Activated effector memory CD4-positive, alpha-beta T cell treated with anti-CD3 and anti-CD28 coated beads, Interleukin-2, amount 50 U/mL, for 16 hours (primary cell): ENCODE data around the gene NPEPPS.
"Not testable (repeated sequence)": the region's sequence is repeated elsewhere in the genome, so short reads cannot be mapped to it uniquely, and the experiment has no call there.

Experiments used
- DNase-seq: peaks from one replicate; pipeline ENCODE4 v3.0.0-alpha.2; 2020

The NPEPPS gene, protein sequence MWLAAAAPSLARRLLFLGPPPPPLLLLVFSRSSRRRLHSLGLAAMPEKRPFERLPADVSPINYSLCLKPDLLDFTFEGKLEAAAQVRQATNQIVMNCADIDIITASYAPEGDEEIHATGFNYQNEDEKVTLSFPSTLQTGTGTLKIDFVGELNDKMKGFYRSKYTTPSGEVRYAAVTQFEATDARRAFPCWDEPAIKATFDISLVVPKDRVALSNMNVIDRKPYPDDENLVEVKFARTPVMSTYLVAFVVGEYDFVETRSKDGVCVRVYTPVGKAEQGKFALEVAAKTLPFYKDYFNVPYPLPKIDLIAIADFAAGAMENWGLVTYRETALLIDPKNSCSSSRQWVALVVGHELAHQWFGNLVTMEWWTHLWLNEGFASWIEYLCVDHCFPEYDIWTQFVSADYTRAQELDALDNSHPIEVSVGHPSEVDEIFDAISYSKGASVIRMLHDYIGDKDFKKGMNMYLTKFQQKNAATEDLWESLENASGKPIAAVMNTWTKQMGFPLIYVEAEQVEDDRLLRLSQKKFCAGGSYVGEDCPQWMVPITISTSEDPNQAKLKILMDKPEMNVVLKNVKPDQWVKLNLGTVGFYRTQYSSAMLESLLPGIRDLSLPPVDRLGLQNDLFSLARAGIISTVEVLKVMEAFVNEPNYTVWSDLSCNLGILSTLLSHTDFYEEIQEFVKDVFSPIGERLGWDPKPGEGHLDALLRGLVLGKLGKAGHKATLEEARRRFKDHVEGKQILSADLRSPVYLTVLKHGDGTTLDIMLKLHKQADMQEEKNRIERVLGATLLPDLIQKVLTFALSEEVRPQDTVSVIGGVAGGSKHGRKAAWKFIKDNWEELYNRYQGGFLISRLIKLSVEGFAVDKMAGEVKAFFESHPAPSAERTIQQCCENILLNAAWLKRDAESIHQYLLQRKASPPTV

DNA sequence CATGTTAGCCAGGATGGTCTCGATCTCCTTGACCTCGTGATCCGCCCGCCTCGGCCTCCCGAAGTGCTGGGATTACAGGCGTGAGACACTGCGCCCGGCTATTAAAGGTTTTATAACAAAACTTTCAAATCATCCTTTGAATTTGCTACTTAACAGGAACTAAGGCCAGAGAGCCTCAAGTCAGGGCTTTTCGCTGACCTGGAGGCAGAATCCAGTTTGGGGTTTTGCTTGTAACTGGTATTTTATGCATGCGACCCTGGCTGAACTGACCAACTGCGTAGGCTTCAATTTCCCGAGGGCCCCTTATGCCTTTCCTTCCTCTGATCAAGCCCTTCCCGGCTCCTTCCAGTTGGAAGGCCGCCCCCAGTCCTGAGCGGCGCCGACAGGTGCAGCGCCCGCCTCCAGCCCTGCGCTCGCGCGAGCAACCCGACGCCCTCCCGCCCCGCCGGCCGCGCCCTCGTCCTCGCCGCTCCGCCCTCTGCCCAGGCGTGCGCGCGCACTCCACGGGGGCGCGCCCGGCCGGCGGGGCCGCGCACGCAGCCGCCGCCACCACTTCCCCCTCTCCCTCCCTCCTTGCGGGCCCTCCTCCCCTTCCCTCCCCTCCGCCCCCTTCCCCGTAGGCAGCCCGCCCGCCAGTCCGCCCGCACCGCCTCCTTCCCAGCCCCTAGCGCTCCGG is at the start of gene NPEPPS:
Gene NPEPPS (plus strand): TSS at position 552 of the 676 bp plus-strand sequence. CDS start 193 bp downstream, outside the sequence.
- DNase-seq, result peak; percentile 95

DNA sequence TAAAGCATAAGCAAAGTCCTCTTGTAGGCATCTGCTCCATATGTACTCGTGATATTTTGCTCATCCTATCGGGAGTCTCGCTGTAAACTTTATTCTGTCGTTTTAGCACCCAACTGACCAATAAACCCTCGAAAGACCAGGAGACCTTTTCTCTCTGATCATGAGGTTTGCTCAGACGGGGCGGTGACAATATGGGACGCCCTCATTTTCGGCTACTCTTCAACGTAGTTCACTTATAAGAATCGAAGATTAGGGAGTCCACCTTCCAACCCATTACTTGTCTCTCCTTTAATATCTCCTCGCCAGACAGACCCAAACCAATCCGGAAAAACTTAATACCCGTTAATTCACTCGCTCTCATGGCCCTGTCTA is 39.1 kb upstream of the NPEPPS start:
- DNase-seq, result peak; percentile 64

DNA sequence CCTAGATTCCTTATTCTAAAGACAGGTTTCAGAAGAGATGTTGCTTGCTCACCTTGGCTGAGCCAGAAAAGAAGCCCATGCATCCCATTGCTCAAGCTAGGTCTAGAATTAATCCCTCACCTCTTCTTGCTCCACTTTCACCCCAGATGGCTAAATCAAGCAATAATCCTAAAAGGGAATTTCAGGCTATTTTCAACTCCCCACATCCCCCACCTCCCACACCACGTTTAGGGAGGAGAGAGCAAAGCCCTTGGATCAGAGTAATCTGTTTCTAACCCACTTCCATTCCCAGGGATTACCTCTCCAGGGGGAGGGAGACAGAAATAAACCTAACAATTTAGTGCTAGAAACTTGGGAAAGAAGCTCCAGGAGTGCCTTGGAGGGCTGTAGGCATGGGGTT is 31.8 kb upstream of the NPEPPS start:
- DNase-seq, result not testable (repeated sequence)

DNA sequence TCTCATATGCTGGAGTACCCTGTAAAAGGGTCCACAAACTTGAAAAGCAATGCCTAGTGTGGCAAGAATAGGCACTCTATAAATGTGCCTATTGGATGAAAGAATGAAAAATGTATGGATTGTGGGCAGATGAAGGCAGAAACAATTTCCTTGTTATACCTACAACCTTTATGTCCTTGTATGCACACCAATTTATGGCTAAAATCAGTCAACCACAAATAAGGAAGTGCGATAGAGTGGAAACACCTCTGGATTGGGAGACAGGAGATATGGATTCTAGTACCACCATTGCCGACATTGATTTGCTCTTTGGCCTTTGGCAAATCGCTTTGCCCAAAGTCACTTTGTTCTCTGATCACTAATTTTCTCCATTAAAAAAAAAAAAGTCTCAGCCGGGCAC is 31.4 kb upstream of the NPEPPS start:
- not testable (repeated sequence) for DNase-seq

DNA sequence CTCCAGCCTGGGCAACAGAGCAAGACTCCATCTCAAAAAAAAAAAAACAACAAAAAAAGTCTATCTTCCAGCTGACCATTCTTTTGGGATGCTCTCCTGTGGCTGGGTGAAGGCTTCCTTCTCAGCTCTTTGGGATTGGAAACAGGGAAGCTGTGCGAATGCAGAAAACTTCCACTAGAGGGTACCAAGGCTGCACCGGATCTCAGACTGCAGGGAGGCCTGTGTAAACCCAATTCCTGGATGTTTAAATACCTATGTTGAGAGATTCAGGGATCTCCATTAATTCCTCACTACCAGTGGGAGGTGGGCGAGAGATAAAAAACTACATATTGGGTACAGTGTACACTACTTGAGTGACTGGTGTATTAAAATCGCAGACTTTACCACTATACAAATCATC is 30.3 kb upstream of the NPEPPS start:
- DNase-seq, result not testable (repeated sequence)

DNA sequence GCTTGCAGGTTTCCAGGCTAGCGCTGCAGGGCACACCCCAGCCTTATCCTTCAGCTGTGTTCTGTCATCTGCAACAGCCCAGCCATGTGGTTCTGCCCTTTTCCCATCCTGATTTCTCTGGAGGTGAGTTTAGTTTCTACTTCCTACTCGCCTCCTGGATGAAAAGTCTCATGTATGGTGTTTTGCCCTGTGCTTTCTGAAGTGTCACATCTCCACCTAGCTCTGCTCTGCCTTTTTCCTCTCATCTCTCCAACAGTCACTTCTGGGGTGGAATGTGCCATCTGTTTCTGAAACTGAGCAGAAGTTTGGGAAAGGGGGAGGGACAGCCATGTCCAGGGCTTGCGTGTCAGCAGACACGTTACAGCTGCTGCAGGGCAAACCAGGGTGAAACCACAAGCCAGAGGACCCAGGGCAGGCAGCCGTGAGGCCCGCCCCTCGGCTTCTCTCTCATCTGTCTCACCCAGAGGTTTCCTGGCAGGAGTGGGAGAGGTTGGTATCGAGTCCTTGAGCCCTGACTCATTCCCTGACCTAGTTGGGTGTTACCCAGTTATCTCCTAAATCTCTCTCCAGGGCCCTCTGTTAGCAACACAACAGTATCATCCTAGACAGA is 28.7 kb upstream of the NPEPPS start:
- not testable (repeated sequence) for DNase-seq

DNA sequence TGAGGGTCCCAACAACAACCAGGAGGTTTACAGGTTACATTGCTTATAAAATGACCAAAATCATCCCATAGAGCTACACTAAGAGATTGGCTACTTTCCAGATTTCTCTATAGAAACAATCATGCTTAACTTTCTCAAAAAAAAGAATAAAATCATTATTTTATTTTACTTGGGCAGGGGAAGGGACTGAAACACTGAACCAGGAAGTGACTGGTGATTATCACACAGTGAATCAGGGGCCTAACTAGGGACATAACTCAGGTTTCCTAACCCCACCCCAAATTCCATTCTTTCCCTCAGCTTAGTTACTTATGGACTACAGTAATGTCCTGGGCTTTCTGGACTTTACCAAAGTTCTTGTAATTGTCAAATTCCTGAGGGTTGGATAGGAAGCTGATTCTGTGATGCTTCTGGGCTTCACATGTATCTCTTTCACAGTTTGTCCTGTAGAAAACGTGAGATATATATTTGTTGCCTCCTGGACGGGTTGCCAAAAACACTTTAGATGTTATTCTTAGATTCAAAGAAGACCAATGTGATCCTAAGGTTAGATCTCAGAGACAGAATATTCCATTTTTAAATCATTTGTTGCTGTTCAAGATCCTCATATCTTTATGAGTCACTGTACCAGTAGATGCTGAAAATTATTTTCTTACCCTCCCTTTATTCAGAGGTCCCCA is 28.0 kb upstream of the NPEPPS start:
- DNase-seq, result not testable (repeated sequence)

DNA sequence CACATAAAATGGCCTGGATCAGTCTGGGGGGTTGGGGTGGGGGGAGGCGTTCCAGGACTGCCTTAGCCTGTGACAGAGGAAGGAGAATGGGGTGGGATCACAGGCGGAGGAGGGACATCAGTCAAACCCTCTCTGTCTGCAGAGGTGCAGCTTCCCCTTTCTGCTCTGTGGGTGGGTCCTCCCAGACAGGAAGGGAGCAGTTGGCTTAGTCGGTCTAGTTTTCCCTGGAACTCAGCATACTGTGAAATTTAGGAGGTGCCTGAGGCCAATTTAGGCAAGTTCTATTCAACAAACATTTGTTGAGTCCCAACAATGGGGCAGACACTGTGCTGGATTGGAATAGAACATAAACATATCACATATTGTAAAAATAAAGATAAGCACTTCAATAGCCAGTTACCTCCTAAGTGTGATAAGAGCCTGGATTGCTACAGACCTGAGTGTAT is 19.2 kb upstream of the NPEPPS start:
- not testable (repeated sequence) for DNase-seq

GRCh38 chr17:47513301-47513700 is 17.6 kb upstream of the NPEPPS start:
- not testable (repeated sequence) for DNase-seq

- DNase-seq, result not testable (repeated sequence)
These were observed 12.0 kb upstream of the NPEPPS start for GRCh38 chr17:47518880-47519279.

- DNase-seq, result not testable (repeated sequence)
These were observed 11.5 kb upstream of the NPEPPS start for GRCh38 chr17:47519365-47519764.

- DNase-seq, result not testable (repeated sequence)
These were observed 10.6 kb upstream of the NPEPPS start for GRCh38 chr17:47520279-47520678.

DNA sequence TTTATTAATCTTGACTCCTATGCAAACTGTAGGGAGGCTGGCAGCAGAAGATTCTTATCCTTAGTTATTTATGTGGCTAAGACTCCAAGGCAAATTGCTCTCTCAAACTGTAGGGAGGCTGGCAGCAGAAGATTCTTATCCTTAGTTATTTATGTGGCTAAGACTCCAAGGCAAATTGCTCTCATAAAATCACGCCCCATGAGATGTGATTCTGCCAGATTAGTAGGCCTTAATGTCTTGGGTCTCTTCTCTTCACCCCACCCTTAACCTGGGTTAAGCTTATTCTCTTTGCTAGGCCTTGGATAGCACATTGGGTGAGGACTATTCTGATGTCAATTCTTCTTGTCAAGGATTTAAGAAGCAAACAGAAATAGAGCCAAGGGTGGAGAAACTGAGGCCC is 9.5 kb upstream of the NPEPPS start:
- not testable (repeated sequence) for DNase-seq

DNA sequence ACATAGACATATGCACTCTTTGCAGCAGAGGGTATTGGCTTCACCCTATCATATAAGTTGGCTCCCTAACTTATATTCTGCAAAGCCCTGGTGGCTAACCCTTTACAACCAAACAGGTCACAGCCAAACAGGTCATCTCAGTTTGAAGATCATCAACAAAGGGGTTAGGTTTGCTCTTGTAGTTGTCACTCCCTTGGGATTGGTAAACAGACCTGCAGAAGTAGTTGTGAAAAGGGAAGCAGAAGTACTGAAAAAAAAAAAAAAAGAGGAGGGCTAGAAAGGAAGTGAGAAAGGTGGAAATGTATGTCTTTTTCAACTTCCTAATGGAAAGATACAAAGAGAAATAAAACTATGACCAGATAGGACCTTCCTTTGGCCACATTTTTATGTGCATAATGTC is 8.6 kb upstream of the NPEPPS start:
- DNase-seq, result not testable (repeated sequence)

DNA sequence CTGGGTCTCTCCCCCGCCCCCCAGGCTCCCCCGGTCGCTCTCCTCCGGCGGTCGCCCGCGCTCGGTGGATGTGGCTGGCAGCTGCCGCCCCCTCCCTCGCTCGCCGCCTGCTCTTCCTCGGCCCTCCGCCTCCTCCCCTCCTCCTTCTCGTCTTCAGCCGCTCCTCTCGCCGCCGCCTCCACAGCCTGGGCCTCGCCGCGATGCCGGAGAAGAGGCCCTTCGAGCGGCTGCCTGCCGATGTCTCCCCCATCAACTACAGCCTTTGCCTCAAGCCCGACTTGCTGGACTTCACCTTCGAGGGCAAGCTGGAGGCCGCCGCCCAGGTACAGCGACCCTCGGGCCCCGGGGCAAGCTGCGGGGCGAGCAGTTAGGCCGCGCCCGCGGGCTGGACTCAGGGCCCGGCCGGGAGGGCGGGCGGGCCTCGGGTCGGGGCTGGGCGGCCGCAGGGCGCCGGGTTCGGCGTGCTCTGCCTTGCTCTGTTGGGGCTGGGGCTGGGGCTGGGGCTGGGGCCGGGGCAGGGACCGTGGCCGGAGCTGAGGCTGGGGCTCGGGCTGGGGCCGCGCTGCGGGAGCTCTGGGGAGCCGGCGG is 419 bp downstream of the NPEPPS start:
- DNase-seq, result peak; percentile 64

DNA sequence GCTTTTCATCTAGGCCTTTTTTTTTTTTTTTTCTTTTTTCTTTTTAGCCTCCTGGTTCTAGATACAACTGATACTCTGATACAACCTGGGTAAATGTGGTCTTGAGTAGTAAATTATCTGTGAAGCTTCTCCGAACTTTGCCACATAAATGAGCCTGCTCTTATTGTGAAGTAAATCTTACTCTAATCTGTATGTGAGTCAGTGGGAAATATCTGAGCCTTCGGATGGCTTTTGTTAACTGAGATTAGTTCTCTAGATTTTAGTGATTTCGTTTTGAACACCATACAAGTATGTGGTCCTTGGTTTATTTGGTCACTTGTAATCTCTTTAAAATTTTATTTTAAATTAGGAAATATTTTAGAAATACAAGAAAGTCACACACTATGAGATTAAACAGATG is 8.2 kb downstream of the NPEPPS start:
- not testable (repeated sequence) for DNase-seq

DNA sequence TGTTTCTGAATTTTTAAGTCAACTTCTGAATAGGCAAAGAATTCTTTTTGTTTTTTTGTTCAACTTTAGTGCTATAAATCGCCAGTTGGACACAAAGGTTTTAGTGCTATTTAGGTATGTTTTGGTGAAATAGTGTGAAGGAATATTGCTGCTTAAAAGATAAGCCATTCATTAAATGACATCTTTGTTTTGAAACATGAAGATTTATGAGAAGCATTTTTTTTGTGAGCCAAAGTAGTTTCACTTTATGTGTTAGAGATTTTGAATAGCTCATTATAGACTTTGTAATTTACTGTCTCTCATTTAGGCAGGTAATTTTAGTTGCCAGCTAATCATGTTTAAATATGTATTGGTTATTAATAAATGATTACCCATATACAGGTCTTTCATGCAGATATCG is 10.8 kb downstream of the NPEPPS start:
- not testable (repeated sequence) for DNase-seq

DNA sequence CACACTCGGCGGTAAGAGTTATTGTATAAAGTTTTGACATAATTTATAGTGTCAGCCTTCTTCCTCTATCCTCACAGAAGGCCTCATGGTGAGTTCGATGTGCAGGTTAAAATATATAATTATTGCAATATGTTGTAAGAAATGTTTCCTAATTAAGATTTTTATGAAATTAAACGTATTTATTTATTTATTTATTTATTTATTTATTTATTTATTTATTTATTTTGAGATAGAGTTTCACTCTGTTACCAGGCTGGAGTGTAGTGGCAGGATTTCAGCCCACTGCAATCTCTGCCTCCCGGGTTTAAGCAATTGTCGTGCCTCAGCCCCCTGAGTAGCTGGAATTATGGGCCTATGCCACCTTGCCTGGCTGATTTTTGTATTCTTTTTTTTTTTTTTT is 13.4 kb downstream of the NPEPPS start:
- not testable (repeated sequence) for DNase-seq

GRCh38 chr17:47554733-47555132 is 23.8 kb downstream of the NPEPPS start:
- not testable (repeated sequence) for DNase-seq

DNA sequence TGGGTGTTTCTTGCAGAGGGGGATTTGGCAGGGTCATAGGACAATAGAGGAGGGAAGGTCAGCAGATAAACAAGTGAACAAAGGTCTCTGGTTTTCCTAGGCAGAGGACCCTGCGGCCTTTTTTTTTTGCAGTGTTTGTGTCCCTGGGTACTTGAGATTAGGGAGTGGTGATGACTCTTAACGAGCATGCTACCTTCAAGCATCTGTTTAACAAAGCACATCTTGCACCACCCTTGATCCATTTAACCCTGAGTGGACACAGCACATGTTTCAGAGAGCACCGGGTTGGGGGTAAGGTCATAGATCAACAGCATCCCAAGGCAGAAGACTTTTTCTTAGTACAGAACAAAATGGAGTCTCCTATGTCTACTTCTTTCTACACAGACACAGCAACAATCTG is 25.2 kb downstream of the NPEPPS start:
- DNase-seq, result not testable (repeated sequence)

DNA sequence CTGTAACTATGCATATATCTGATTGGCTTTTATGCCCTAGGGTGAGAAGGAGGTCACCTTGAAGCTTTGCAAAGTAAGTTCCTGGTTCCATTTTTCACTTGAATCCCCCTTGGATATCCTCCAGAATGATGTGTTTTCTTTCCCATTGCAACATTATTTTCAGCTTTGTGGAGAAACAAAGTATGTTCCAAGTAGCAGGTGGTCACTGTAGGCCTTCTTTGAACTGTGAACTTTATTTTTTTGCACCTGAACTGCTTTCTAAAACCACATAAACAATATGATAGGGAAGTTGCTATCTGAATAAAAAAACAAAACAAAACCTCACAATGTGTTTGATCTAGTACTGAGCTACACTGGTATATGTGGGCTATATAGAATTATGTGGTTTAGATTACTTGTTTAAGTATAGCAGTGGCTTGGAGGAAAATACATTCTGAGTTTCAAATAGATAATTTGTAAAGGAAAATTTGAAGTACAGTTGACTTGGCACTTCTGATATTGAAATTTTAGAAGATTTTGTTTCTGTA is 29.7 kb downstream of the NPEPPS start:
- not testable (repeated sequence) for DNase-seq
